GM19463 (cell line): Measurements from ENCODE around the gene IRF2.

ENCODE experiments used
- ATAC-seq: cut with Tn5 transposase; IDR thresholded peaks from one replicate; pipeline ENCODE4 v1.9.1; 2021; ENCODE audit warnings: mild to moderate bottlenecking, moderate library complexity; ENCODE audit not compliant: unreplicated experiment

IRF2 gene

DNA sequence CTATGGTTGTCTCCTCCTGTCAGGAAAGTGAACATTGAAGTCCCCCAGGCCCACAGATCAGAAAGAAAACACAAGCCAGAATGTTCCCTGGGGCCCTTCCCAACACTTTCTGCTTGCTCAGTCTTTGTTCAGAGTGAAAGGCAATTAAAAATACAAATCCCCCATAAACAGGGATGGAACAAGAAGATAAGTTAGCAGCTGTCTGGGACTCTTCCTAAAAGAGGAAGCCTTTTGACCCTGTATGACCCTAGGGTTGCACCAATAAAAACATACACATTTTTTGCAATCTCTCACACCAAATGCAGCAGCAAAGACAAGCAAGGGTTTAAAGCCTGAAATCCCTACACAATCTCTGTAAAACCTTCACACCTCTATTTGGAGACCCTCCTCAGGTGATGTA, 22.6 kb downstream of the IRF2 start:
- no peak for ATAC-seq

DNA sequence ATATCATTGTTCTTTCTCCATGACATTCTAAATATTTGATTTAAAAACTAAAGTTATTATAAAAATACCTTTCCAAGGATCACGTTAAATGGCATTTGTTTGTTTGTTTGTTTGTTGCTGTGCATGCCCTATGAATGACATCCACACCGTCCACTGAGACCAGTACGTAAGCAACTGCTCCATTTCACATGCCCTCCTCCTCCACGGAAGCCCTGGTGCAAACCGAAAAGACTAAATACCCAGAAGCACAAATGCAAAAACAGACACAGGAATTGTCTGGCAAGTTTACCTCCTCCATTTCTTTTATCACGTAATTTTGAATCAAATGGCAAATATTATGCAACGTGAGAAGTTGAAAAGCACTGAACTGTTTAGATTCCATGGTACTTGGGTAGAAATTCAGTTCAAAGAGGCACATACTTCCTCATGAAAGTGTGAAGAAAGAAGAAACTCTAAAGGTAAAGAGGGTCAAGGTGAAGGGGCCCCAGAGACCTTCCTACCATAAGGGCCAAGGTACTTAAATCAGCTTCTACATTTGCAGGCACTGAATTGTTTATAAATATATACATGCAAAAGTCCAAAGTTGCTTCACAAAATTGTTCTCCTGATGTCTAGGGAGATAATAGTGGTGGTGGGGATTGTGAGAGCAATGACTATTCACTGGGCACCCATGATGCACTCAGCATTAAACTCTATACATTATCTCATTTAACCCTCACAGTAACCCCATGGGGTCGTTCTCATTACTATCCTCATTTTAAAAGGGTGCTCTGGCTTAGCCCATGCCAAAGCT, 23.4 kb downstream of the IRF2 start:
- ATAC-seq = no peak

DNA sequence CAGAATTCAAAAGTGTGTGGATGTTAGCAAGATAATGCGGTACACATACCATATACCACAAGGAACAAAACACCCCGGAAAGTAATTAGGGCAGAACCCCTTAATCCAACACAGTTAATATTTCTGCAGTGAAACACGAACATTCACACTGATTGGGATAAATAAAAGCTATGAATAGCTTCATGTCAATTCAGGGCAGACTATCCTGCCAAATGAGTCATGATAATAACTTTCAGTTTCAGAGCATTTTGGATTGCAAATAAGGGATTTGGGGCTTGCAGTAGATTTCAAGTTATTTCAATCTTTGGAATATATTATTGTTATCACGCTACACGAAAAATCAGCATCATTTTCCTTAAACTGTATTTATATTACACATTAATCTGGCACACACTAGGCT, 24.3 kb downstream of the IRF2 start:
- no peak for ATAC-seq

DNA sequence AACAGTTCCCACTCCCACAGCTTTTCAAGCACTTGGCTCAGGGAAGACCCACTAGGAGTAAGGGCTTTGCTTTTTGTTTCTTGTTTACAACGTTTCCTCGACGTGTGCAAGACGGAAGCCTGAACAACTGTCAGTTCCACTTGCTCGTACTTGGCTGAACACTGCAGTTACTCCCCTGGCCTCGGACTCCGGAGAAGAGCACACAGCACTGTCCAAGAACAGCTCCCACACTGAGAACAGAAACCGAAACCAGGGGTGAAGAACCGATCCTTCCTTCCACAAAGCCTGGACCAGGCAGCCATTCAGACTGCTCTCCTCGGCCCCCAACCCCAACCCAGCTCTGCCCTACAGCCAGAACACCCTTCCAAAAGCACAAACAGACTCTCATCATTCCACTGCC, 25.5 kb downstream of the IRF2 start:
- peak; percentile 33 for ATAC-seq

DNA sequence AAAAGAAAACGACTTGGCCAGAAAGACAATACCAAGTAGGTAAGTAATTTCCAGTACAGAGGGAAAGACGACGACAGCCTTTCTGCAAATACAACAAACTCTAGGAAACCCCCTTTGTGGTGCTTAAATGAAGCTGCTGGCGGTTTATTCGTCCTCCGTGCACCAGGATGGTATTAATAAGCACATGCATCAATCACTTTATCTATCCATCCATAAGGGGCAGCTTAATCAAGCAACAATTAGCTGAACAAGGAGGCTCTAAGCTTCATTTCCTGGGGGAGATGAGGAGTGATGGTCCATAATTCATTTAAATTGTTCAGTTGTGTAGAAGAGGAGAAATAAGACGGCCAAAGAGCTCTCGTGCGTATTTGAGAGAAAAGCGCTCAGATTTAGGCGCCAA, 26.2 kb downstream of the IRF2 start:
- ATAC-seq = no peak

DNA sequence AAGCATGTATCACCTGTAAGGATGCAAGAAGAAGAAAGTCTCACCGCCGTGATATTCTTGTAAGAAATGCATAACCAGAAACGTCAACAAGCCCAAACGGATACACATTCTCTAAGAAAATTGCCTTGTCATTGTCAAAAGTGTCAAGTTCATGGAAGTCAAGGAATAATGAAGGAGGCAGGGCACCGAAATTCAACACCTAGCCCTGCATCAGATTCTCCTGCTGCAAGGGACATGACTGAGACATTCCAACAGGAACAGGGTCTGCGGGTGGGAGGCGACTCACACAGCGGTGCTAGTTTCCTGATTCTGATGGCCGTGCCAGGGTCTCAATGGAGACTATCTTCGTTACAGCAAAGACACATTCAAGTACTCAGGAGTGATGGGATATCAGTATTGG, 26.7 kb downstream of the IRF2 start:
- no peak for ATAC-seq

DNA sequence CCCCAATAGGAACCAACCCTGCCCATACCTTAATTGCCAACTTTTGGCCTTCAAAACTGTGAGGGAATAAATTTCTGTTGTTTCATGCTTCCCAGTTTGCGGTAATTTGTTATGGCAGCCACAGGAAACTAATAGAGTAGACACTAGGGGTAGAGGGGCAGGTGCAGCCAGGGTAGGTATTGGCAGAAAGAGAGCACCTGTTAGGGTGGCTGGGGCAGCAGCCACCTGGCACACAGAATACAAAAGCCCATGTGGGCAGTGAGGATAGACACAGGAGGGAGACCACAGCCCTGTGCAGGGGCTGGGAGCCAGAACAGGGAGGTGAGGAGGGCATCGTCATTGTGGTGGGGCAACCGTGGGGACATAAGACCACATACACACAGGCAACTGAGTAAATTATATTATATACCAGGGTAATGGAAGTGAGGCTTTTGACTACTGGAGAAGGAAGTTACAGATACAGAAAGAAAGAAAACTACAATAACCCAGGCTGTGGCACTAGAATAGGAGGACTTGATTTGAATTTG, 28.2 kb downstream of the IRF2 start:
- no peak for ATAC-seq

DNA sequence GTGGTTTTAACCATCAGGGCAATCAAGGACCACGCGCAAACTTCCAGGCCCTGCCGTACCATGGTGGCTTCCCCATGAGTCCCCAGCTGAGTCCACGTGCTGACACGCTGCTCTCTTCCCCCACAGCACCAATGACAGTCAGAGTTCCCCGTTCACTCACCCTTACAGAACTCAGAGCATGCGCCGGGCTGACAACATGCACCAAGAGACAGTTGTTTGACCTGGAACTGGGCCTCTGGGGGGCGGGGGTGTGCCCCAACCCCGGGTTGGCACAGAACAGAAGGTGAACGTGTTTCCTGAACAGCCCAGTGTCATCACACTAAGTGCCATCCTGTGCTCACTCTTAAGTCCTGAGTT, 29.4 kb downstream of the IRF2 start:
- ATAC-seq = peak; percentile 78

DNA sequence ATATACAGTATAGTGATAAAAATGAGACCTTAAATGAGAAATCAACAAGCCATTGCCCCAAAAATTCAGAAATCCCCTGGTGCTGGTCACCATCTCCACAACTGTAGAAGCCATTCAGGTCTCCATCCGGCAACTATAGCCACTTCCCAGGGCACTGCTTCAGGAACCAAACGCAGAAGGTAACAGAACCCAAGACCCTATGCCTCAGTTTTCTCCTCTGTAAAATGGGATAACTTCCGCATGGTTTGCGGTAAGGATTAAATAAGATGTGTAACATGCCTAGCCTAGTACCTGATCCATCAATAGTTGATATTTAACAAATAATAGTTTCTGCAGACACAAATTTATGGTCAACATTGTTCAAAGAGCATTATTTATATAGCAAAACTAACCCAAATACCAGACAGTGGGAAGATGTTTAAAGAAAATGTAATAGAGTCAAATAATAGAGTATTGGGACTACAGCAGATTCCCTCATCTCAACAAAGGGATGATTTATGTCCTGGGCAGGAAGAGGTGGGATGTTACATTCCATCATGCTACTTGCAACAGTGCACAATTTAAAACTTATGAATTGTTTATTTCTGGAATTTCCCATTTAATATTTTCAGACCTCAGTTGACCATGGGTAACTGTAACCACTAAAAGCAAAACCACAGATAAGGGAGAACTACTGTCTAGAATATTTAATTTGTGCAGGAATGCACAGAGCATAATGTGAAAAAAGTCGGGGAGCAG, 30.0 kb downstream of the IRF2 start:
- ATAC-seq = peak; percentile 8

DNA sequence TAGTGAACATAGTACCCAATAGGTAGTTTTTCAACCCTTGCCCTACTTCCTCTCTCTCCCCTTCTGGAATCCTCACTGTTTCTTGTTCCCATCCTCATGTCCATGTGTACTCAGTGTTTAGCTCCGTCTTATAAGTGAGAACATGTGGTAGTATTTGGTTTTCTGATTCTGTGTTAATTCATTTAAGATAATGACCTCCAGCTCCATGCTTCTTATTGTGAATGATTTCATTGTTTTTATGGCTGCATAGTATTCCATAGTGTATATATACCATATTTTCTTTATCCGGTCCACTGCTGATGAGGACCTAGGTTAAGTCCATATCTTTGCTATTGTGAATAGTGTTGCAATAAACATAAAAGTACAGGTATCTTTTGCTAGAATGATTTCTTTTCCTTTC, 31.0 kb downstream of the IRF2 start:
- ATAC-seq = no peak

DNA sequence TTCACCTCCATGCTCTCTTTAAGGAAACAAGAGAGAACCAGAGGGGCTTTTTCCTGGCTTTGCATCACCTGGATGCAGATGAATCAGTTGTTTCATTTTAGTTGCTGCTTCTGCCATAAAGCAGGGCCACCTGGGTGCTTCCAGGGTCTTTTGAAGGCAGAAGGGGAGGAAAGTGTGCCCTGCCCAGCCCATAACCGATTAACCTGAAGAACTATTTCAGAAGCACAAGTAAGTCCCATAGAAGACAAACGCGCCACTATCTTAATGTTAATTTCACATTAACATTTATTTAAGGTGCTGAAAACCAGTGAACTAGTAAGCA, 32.1 kb downstream of the IRF2 start:
- ATAC-seq = no peak

DNA sequence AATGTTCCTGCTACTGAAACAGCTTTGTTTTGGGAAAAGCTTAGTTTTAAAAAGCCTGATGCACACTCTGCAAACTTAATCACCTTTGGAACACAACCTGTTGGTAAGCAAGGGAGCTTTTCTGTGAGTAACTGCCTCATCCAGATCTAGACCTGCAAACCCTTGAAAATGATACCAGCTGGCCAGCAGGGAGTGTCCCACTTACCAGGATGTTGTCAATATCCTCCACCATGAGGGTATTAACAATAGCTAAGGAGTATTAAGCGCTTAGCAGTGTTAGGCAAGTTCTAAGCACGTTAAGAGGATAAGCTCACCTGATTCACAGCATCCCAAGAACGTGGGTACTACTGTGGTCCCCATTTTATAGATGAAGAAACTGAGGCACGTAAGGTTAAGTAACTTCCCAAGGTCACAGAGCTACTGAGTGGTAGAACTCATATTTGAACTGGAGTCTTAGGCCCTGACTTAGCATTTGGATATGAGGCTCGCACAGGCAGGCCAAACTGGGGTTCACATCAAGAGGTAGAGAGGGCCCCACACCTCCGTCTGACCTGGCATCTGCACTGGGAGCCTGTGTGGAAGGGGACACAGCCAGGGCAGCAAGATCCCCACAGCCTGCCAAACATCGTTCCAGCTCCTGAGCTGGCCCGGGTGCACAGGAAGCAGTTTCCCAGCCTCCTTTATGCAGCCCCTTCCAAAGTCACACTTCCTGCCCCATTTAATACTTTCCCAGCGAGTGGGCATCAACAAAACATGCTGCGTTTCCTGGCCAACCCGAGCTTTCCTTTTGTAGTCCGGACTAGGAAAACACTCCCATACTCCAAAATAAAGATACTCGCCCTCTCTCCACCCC, 32.7 kb downstream of the IRF2 start:
- ATAC-seq = no peak

DNA sequence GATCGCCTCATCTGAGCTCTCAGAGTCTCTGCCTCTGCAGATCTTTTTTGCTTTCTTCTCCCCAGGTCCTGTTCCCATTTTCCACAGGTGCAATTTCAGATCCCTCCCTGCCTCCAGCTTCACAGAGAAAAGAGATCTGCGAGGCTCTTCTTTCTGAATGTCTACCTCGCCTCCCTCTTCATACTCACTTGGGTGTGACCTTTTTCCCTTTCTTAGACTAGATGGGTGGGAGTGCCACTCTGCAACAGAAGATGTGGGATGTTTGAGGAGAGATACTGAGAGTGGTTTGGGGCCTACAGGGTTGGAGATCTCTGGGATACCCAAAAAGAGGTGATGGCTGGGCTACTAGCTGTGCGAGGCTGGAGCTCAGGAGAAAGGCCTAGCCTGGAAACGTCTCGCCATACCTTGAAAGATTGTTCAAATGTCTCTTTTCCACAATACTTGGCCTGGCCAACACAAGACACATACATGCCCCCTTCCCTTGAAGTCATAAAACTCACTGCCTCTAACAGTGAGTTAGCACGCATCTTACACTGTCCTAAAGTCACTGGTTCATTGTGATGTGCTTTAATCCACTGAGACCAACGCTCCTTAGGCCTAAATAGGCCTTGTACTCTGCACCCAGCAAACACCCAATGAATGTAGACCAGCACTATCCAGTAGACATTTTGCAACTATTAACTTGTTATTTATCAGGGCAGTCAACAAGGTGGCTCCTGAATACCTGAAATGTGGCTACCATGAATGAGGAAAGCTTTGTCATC, 33.6 kb downstream of the IRF2 start:
- ATAC-seq = no peak

DNA sequence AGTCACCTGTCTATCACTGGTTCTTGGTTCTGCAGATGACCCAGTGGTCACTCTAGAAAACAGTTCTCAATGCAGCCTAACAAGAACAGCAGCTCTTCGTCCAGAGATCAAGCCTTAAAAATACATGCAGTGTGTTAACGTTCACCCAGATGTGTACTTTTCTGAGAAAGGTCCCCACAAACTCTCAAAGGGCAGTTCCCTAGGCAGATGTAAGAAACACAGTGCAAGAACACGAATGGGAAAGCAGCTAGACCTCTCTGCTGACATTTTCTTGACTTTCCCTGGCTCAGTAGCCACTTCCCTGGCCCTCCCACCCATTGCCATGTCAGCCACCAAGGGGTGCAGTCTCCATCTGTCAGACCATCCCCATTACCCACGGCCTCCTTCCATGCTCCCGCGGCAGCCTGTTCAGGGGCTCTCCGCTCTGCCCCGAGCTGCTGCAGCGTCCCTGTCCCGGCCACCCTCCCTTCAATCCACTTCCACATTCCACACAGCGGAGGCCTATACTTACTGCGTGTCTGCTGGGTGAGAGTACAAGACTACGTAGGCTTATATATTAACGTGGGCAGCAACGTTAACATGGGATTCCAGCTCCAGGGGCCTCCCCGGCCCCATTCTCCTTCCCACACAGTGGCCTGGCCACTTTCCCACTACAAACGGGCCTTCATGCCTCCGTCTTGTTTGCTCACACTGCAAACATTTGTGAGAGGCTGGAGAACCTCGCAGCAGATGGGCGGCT, 34.3 kb downstream of the IRF2 start:
- no peak for ATAC-seq

DNA sequence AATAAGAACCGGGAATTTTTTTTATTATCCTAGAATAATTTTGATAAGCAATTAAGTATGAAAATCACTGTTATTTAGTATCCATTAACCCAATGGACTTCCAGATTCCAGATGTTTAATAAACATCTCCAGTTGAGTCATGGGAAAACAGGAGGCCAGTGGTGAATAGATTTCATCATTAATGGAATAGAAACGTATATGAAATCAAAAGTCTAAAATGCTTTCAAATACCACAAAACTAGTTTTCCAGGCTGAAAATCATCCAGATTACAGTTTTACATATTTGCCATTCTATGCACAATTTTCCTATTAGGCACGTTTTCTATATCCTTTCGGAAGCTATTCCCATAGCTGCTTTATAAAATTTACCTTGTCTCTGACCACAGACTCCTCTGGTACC, 35.0 kb downstream of the IRF2 start:
- ATAC-seq = no peak

DNA sequence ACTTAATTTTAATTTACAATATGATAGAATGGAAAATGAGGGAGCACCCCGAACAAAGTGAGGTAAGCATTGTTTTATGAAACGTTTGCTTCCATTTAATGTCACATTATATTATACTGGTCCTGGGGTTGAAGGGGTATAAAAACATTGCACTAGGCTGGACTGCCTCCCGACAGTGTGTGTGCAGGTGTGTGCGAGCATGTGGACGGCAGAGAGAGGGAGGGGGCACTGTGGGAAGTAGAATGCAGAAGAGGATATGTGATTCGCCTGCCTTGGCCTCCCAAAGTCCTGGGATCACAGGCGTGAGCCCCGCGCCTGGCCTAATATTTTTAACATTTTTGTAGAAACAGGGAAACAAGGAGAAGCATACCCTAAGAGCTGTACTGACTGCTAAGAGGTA, 36.0 kb downstream of the IRF2 start:
- ATAC-seq = no peak

DNA sequence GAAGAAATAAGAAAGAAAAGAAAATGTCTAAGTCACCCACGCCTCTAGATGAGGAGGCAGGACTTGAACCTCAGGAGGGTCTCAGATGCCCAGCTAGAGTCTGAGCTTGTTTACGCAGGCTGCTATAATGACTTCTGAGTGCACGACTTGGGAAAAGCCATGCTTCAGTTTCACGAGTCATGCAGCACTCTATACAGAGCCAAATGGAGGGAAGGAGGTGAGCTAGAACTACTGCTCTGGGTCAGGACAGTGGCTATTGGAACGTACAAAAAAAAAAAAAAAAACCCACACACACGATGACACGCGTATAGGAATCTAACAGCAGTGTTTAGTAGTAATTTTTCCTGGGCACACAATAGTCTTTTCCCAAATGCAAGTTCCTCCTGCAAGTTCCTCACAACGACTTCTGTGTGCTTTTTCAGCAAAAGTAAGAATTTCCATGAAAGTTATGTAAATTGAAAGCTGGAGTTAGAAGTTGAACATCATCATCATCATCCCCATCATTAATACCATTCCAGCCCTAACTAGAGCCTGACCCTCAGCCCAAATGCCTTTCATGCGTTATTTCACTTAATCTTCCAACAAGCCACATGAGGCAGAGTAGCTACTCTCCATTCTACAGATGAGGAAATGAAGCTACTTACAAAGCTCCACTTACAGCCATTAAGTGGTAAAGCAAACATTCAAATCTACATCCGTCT, 36.6 kb downstream of the IRF2 start:
- no peak for ATAC-seq

DNA sequence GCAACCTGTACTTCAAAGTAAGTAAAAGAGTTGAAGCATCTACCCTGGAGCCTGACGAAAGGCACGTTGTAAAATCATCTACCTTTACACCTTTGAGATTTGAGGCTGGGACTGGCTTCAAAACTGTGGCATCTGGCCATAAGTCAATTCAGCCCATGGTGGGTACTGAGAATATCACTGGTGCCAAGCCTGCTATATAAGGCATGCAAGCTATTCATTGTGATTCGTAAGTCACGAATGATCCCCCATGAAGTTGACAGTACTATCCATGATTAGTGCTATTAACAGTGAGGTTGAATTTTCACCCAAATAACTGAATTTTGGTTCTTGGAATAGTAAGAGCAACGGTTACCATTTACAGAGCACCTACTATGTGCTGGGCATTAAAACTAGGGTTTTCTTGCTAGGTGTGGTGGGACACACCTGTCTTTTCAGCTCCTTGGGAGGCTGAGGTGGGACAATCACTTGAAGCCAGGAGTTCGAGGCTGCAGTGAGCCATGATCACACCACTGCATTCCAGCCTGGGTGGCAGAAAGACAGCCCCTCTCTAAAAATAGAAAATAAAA, 39.8 kb downstream of the IRF2 start:
- no peak for ATAC-seq

DNA sequence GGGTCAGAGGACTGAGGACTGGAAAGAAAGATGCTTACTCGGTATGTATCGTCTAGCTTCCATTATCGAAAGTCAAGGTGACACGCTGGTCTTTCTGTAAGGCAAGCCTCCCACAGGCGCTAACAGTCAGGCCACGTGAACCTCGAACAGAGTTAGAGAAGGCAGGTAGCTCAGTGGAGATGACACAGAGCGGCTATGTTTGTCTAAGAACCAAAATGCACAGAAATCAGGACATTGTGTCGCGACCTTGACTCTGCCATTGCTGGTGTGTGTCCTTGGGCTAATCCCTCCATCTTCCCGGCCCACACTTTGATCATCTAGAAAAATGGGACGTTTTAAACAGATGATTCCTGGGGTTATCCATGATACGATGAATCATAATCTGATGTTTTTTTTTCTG, 40.3 kb downstream of the IRF2 start:
- ATAC-seq = no peak
